ENCODE data around the gene EEPD1.

DNA sequence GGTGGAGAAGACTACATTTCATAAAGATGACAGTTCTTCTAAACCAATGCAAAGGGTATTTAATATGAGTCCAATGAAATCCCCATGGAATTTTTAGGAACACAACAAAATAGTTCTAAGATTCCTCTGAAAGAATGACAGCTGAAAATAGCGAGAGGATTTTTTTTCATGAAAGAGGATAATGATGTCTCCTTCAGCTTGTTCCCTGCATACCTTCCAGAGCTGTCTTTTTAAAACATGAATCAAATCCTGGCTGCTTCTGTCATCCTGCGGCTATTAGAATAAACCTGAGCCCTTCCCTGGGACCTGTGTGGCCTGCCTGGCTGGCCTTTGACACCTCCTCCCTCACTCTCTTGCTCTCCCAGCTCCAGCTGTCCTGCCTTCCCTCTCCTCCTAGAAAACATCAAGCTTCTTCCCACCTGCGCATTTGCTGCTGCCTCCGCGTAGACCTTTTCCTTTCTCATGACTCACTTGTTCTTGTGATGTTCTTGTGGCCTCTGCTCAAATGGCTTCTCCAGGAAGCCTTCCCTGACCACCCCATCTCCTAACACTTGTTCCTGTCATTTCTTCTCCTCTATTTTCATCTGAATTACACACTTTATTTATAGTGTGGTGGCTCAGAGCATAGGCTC is 57.4 kb downstream of the EEPD1 start:
- no peak for TF ChIP-seq CTCF (IDR thresholded peaks at IDR 0.05)
- TF ChIP-seq POLR2A (IDR thresholded peaks at IDR 0.05), result no peak
- no peak for TF ChIP-seq EP300 (IDR thresholded peaks at IDR 0.05)
